H54 (cell line): ENCODE measurements around the gene CRY1.
"Not testable (repeated sequence)": the region's sequence is repeated elsewhere in the genome, so short reads cannot be mapped to it uniquely, and the experiment has no call there.

Experiments
- DNase-seq: peaks from one replicate; pipeline ENCODE4 v3.0.0; 2011; ENCODE audit warnings: low spot score, mixed read lengths; ENCODE audit not compliant: insufficient read length
- FAIRE-seq: peaks from 3 replicates; lab custom pipeline; 2011; peaks lifted over from hg19 to GRCh38; lab: Jason Lieb, UNC
- POLR2A ChIP-seq: IDR thresholded peaks from 2 replicates; pipeline ENCODE4 v1.6.1; 2011; ENCODE audit warnings: low read depth, mild to moderate bottlenecking, low read length

The CRY1 gene

DNA sequence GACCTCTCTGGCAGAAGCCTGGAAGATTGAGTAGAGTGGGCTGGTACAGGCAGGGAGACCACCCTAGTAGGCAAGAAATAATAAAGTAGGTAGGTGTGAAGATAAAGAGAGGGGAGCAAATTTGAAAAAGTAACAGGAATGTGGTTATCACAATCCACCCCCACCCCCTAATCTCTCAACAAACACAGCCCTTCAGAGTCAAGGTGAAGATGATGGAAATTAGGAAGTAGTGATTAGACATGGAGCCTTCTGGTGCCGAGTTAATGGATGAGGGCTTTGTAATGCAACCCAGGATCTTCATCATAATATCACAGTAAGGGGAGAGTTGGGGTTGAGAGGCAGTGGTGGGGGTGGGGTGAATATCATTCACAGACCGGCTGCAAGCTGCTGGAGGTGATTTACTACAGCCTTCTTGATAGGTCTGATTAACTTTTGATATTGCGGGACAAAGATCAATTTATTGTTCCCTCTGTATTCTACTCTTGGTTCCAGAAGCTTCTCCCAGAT lies 29.2 kb upstream of the CRY1 start:
- TF ChIP-seq POLR2A = no peak
- FAIRE-seq (no peak), DNase-seq (no peak)

DNA sequence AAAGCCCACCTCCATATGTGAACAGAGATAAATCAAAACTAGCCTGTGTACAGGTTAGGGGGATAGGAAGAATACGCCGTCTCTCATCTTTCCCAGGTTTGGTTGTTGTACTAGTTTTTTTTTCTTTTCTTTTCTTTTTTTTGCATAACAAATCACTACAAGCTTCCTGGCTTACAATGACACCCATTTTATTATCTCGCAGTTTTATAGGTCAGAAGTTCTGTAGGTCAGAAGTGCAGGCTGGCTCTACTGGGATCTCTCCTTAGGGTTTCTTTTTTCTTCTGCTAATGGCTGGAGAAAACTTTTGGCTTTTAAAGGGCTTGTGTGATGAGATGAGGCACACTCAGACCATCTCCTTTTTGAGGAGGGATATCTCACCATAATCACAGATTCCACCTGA lies 25.7 kb upstream of the CRY1 start:
- no peak for TF ChIP-seq POLR2A
- FAIRE-seq = no peak
- DNase-seq = no peak

DNA sequence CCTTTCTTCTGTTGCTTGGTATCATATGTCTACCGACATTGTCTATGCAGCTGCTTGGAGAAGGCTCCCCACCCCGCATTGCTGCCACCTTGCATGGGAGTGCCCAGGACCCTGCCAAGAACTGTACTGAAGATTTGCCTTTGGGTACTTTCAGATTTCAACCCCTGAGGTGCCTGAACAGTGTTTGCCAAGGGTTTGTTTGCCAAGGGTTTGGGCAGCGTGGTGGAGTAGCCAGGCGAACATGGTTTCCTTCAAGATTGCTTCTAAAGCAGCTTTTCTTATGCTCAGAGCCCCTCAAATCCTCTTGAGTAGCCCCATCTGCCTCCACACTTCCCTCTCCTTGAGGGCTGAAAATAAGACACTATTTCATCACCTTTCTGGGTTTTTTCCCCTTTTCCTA lies 25.3 kb upstream of the CRY1 start:
- DNase-seq (no peak), FAIRE-seq (no peak)
- no peak for TF ChIP-seq POLR2A

DNA sequence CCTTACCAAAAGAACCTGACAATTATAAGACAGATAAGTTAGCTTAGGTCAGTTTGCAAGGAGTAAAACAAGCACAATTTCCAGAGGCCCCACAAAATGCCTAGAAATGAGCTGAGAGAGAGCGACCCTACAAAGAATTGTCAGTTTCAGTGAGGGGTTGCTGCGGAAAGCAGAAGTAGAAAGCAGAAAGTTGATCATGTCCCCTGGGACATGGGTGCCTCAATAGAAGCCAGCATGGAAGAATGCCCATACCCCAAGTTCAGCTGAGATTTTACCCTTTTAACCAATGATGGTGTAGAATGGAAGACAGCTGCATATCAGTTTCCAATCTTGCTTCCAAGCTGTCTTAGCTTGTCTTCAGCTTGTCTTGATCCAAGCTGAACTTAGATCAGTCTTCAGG lies 21.8 kb upstream of the CRY1 start:
- TF ChIP-seq POLR2A = no peak
- FAIRE-seq = no peak

DNA sequence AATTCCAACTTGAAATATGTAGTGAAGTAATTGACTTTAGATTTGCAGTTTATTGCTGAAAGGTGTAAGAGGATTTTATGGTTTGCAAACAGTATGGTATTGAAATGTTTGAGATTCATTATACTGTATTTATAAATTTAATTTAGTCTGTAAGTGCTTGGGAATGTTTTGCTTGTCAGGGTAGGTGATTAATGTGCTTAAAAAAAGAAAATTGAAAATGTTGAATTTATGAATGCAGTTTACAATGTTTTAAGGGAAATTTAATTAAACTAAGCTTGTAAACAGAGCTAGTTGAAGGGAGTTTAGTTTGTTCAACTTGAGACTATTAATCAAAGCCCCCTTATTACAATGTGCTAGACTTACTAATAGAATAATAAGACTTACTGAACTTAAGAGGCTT lies 18.0 kb upstream of the CRY1 start:
- TF ChIP-seq POLR2A = no peak
- FAIRE-seq (no peak), DNase-seq (no peak)

More for the DNA sequence above, 21.8 kb upstream of the CRY1 start:
- no peak for DNase-seq

DNA sequence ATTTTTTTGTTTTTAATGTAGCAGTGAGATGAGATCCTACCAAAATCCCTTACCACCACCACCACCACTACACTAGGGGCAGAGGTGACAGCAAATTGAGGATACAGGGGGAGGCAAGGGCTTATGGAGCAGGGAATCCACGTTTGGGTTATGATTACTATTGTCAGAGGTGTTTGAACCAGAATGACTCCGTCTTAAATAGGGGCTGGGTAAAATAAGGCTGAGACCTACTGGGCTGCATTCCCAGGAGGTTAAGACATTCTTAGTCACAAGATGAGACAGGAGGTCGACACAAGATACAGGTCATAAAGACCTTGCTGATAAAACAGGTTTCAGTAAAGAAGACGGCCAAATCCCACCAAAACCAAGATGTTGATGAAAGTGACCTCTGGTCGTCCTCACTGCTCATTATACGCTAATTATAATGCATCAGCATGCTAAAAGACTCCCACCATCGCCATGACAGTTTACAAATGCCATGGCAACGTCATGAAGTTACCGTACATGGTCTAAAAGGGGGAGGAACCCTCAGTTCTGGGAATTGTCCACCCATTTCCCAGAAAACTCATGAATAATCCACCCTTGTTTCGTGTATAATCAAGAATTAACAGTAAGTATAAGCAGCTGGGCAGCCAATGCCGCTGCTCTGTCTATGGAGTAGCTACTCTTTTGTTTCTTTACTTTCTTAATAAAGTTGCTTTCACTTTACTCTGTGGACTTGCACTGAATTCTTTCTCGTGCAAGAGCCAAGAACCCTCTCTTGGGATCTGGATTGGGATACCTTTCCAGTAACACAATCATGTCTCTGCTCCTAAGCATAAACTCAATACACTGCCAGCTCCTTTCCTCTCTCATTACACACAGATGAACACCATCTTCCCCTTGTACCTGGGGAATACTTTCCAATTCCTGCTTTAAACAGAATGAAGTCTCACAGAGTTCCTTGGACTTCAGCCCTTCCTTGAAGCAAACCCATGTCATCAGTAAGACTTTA lies 16.7 kb upstream of the CRY1 start:
- peak; percentile 6 for FAIRE-seq
- DNase-seq = no peak
- no peak for TF ChIP-seq POLR2A

DNA sequence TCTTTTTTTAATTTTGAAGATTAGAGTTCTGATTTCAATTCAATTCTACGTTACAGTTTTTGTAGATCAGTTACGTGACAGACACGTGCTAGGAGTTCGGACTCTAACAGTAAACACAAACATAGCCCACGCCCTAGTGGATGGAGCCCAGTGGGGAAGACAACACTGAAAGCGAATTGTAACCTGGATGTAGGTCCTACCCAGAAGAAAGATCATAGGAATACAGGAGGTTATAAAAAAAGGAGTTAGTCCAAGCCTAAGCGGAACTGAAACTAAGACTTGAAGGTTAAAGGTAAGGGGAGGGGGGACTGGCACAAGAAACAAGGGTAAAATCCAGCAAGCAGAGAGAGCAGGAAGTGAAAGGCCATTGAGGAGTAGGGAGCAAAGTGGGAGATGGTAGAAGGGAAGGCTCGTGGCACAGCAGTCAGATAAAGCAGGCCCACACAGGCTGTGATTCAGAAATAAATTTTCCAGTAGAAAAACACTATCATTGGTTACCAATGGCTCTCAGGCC lies 15.7 kb upstream of the CRY1 start:
- DNase-seq (no peak), FAIRE-seq (no peak)
- no peak for TF ChIP-seq POLR2A

DNA sequence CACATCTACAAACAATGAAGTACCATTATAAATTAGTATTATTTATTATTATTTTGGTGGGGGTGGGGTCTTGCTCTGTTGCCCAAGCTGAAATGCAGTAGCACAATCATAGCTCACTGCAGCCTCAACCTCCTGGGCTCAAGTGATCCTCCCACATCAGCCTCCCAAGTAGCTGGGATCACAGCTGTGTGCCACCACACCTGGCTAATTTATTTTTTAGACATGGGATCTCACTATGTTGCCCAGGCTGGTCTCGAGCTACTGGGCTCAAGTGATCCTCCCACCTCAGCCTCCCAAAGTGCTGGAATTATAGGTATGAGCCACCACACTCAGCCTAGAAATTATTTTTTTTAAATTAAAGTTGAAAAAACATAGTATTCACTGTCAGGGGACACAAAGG lies 15.0 kb upstream of the CRY1 start:
- not testable (repeated sequence) for FAIRE-seq

DNA sequence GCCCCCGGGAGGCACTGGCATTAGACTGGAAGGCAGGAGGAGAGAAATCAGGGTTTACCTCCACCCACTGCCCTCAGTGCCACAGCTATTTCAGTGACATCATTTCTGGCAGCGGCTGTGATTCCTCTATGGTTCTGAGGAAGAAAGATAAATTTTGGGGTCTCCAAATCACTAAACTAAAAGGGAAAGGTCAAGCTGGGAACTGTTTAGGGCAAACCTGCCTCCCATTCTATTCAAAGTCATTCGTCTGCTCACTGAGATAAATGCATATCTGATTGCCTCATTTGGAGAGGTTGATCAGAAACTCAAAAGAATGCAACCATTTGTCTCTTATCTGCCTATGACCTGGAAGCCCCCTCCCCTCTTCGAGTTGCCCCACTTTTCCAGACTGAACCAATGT lies 14.0 kb upstream of the CRY1 start:
- TF ChIP-seq POLR2A = no peak
- no peak for DNase-seq
- no peak for FAIRE-seq

More for the DNA sequence above, 15.0 kb upstream of the CRY1 start:
- DNase-seq = not testable (repeated sequence)

DNA sequence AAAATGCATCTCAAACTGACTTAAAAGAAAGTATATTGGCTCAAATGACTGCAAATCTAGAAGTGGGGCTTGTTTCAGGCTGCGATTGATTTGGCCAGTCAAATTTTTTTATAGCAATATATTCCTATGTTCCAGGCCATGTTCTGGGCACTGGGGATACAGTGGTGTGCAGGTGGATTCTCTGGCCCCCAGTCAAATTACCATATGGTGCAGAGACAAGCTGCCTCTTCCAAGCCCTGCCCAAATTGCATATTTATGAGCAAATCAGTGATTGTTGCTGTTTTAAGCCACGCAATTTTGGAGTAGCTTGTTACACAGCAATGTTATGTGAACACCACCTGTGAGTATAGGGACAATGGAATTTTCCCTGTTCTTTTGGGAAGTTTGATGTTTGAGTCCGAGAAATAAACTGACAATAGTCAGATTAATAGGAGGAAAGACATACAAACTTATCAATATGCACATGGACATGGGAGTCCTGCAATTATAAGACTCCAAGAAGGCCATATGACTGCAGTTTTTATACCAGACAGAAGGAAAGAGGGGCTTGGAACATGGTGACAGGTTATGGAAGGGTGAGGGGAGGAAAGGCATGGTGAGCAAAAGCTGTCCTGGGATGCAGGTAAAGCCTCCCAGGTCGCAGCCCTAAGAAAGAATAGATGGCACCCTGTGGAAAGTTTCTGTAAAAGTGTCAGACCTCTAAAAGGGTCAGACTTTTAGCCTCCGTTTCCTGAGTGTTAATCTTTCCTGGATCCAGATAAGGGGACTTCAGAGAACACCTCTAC lies 13.1 kb upstream of the CRY1 start:
- FAIRE-seq (no peak), DNase-seq (no peak)
- no peak for TF ChIP-seq POLR2A

DNA sequence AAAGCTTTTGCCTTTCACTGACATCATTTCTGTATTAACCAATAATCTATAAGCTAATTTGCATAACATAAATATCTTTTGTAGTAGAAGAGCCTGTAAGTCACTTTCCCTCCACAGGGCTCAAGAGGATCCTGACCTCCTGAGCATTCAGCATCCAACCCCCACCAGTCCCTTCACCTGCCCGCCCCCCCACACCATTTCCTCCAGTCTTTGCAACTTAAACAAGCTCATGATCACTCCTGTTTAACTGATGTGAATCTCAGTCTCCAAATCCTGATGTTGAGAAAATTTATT lies 12.0 kb upstream of the CRY1 start:
- DNase-seq = peak; percentile 12
- no peak for FAIRE-seq
- TF ChIP-seq POLR2A = no peak

DNA sequence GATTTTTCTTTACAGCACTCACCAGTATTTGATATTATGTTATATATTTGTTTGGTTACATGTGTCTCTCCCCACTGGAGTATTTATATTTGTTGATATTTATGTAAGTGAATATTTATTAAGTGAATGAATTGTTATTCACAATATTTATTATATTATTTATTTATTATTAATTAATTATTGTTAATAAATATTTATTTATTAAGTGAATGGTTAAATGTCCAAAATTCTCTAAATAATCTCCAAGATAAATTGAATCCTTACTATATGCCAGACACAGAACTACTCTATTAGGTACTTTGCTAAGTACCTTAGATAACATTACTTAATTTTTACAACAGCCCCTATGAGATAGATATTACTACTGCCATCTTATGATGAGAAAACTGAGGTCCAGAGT lies 10.2 kb upstream of the CRY1 start:
- no peak for DNase-seq
- no peak for TF ChIP-seq POLR2A
- FAIRE-seq = no peak

DNA sequence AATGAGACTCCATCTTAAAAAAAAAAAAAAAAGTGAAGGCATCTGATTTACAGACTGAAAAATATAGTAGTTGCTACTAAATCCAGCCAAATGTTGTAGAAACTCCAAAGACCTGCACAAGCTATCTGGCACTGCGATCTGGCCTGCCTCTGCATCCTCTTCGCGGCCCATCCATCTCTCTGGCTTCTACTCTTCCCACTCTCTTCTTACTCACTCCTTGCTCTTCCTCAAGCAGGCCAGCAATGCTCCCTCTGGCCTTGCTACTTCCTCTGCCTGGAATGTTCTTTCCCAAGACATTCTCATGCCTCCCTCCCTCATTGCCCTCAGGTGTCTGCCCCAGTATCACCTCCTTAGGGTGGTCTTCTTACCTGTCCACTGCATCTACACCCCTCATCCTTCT lies 9.7 kb upstream of the CRY1 start:
- no peak for FAIRE-seq

DNA sequence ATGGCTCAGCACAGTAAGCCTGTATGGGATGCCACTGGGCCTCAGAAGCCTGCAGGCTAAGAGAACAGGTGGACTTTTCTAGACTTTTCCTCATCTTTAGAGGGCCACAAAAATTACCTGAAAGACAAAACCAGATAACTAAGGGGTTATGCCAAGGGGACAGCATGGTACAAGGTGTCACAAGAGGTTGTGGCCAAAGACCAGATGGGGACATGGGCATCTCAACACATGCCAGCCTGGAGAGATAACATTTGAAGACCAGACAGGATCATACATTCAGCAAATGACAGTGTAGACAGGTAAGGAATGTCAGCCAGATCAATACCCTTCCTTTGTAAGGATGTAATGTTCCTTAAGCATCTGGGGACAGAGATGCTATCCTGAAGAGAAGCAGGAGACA lies 8.9 kb upstream of the CRY1 start:
- DNase-seq (no peak), FAIRE-seq (no peak)
- TF ChIP-seq POLR2A = no peak

More for the DNA sequence above, 9.7 kb upstream of the CRY1 start:
- DNase-seq = no peak
- TF ChIP-seq POLR2A = no peak

DNA sequence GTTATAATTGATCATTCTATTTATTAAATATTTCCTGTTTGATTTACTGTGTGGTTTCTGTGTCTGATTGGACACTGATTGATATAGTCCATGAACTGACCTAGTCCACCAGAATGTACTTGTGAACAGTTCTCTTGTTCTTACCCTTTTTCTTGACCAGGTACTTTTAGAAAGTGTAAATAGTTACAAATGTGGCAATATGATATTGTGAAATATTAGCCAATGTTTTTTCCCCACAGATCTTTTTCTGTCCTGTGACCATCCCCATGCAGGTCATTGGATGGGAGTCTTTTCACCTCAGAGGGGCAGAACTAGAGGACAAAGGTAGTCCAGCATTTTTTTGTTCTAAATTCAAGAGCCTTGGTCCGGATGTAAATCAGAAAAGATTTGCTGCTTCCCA lies 8.3 kb upstream of the CRY1 start:
- no peak for TF ChIP-seq POLR2A
- FAIRE-seq (no peak), DNase-seq (no peak)
